Right lobe of liver (tissue), 4 donors: ENCODE measurements around the gene CHAF1A.

Source experiments
- CTCF ChIP-seq, 4 donors: fragments of 200-600 bp in 3 of 4; fragments of 450-650 bp in 1 of 4; IDR thresholded peaks; one replicate each; pipeline versions ENCODE4 v1.5.1 to v1.8.0; 2016 to 2022; ENCODE audit warnings: antibody characterized with exemption in 4 of 4, mild to moderate bottlenecking in 2 of 4
- POLR2A ChIP-seq: fragments of 450-650 bp; IDR thresholded peaks from one replicate; pipeline ENCODE4 v1.6.1; 2017; ENCODE audit warnings: antibody characterized with exemption, mild to moderate bottlenecking
- donor health status: DM: no; HTN: no; CAD: no.
- donor health status: DM: no; HTN: no; CAD: no.
- donor health status: DM: no; HTN: yes; CAD: no.

- TF ChIP-seq CTCF (IDR thresholded peaks at IDR 0.05) (no peak), POLR2A (no peak)
Observed at GRCh38 chr19:4445963-4446703, 43.7 kb downstream of the CHAF1A start.
